ENCODE data around the gene ANK2. TPM values are rescaled to one million over a fixed set of nuclear protein-coding genes. Genes with fewer than 3 reads are reported as not detected.

ANK2 gene
- total RNA-seq, 1 experiment from 2014 or later: 5.6 TPM

- intact Hi-C loops (cut with micrococcal nuclease): no loop called here
- Histone ChIP-seq H3K36me3 (ENCODE audit: control insufficient read depth in 1 of 2, insufficient read depth in 2 of 2, low read length in 2 of 2) (no peaks in the 10 kb centered on the region), H4K20me1 (ENCODE audit: insufficient read depth) (no peaks in the 10 kb centered on the region), H3K79me2 (ENCODE audit: insufficient read depth, low read length) (no peaks in the 10 kb centered on the region), H3K27me3 (ENCODE audit: insufficient read depth, low read length) (no peaks in the 10 kb centered on the region), H3K9me2 (ENCODE audit: insufficient read depth) (no peaks in the 10 kb centered on the region), H3K4me3 (replicated peaks in 1 of 2; ENCODE audit: low read depth in 1 of 2, low read length in 2 of 2) (no peak overlapping the region), H3K4me1 (ENCODE audit: control insufficient read depth in 1 of 2, insufficient read depth in 2 of 2, low read length in 2 of 2) (peaks cover 0 to 6% of the 10 kb centered on the region in 2 experiments; a peak in 1 of 4 replicates), H3K9me3 (ENCODE audit: control insufficient read depth in 1 of 2, insufficient read depth in 1 of 2, low read depth in 1 of 2, low read length in 2 of 2) (no peaks in the 10 kb centered on the region), H2AFZ (ENCODE audit: low read depth, low read length, poor library complexity, severe bottlenecking) (no peak overlapping the region), H3K9ac (ENCODE audit: low read length) (no peak overlapping the region), H3K4me2 (ENCODE audit: low read length) (no peak overlapping the region), H3K27ac (ENCODE audit: low read depth, low read length) (no peak overlapping the region)
- BruUV-seq (replicated peaks): no TSS peak
- TF ChIP-seq ATF3 (IDR thresholded peaks at IDR 0.05) (no peak), ZNF274 (IDR thresholded peaks at IDR 0.05; ENCODE audit: low read depth, low read length) (no peak), SP1 (IDR thresholded peaks at IDR 0.05; ENCODE audit: low read depth) (no peak), CEBPB (IDR thresholded peaks at IDR 0.05; ENCODE audit: low read depth) (no peak), CBX3 (IDR thresholded peaks at IDR 0.05; ENCODE audit: low read depth) (no peak), EZH2phosphoT487 (IDR thresholded peaks at IDR 0.05; ENCODE audit: borderline replicate concordance) (no peak), EZH2 (IDR thresholded peaks at IDR 0.05) (no peak), REST (IDR thresholded peaks at IDR 0.05; ENCODE audit: low read depth) (no peak), MAX (IDR thresholded peaks at IDR 0.05) (no peak), FOSL1 (IDR thresholded peaks at IDR 0.05; ENCODE audit: low read depth) (no peak), POLR2AphosphoS5 (IDR thresholded peaks at IDR 0.05; ENCODE audit: low read depth, low read length) (no peak), EGR1 (IDR thresholded peaks at IDR 0.05; ENCODE audit: low read depth) (no peak), SRF (IDR thresholded peaks at IDR 0.05; ENCODE audit: low read depth) (no peak), TCF7L2 (IDR thresholded peaks at IDR 0.05; ENCODE audit: borderline replicate concordance, extremely low read depth, insufficient read depth, insufficient read length) (no peak), ELF1 (IDR thresholded peaks at IDR 0.05; ENCODE audit: borderline replicate concordance, low read depth) (no peak), ZFX (IDR thresholded peaks at IDR 0.05) (no peak)
- POLR2A ChIA-PET: no interaction called here
- CTCF ChIA-PET: no interaction called here
- no peak for DNase-seq (ENCODE audit: low read depth, low spot score)
- RAD21 ChIA-PET (ENCODE audit: low non-redundant PET in 1 of 2, low total read pairs in 2 of 2, uncharacterized antibody in 2 of 2, unreplicated experiment in 2 of 2): no interaction called here
- ATAC-seq: no peak
Observed at GRCh38 chr4:113148925-113149324, 99.5 kb downstream of the ANK2 start.
